CD14-positive monocyte (primary cell): ENCODE data around the gene VARS2. TPM values are rescaled to one million over a fixed set of nuclear protein-coding genes. Genes with fewer than 3 reads are reported as not detected.

ENCODE experiments used
- DNase-seq, 3 donors: peaks; one replicate each; pipeline ENCODE4 v3.0.0-alpha.2; 2011 to 2022
- H2AFZ ChIP-seq: 2 replicates; pipeline ENCODE4 v1.6.0; 2012; ENCODE audit warnings: mild to moderate bottlenecking, low read depth, low read length, inconsistent platforms; ENCODE audit not compliant: insufficient read depth, poor library complexity, severe bottlenecking
- H3K27ac ChIP-seq, 2 donors: 1 replicate in 1 of 2; 2 replicates in 1 of 2; pipeline ENCODE4 v1.5.1; 2012 to 2013; ENCODE audit warnings: low read length in 2 of 2, control low read depth in 1 of 2, inconsistent platforms in 1 of 2, low read depth in 1 of 2, mild to moderate bottlenecking in 1 of 2
- H3K27me3 ChIP-seq, 2 donors: one replicate each; pipeline versions ENCODE4 v1.6.0 to v1.6.1; 2011 to 2013; ENCODE audit warnings: low read length in 2 of 2; ENCODE audit not compliant: control insufficient read depth in 2 of 2, insufficient read depth in 2 of 2
- H3K36me3 ChIP-seq, 2 donors: replicated peaks in 1 of 2; 1 replicate in 1 of 2; 2 replicates in 1 of 2; pipeline versions ENCODE4 v1.5.1 to v1.6.1; 2012 to 2013; ENCODE audit warnings: low read length in 2 of 2, control low read depth in 1 of 2, inconsistent platforms in 1 of 2, mild to moderate bottlenecking in 1 of 2; ENCODE audit not compliant: insufficient read depth in 2 of 2, control insufficient read depth in 1 of 2
- H3K4me1 ChIP-seq, 2 donors: 1 replicate in 1 of 2; 2 replicates in 1 of 2; pipeline versions ENCODE4 v1.5.1 to v1.6.1; 2012 to 2013; ENCODE audit warnings: low read length in 2 of 2, control low read depth in 1 of 2, inconsistent platforms in 1 of 2, mild to moderate bottlenecking in 1 of 2, moderate library complexity in 1 of 2; ENCODE audit not compliant: insufficient read depth in 2 of 2, control insufficient read depth in 1 of 2
- H3K4me2 ChIP-seq: replicated peaks from 2 replicates; pipeline ENCODE3; 2012; ENCODE audit warnings: low read length, moderate library complexity, mild to moderate bottlenecking; ENCODE audit not compliant: poor library complexity, severe bottlenecking; ENCODE audit errors: extremely low read depth
- H3K4me3 ChIP-seq, 3 experiments: fragments of 200-600 bp in 1 of 3; sonication (generic) in 1 of 3; replicated peaks in 1 of 3; 1 replicate in 2 of 3; 2 replicates in 1 of 3; pipeline ENCODE4 v1.5.1; 2011 to 2013; ENCODE audit warnings: low read length in 3 of 3, mild to moderate bottlenecking in 3 of 3, control low read depth in 2 of 3, low read depth in 2 of 3, inconsistent platforms in 1 of 3, moderate library complexity in 1 of 3
- H3K79me2 ChIP-seq: 2 replicates; pipeline ENCODE4 v1.6.0; 2012; ENCODE audit warnings: mild to moderate bottlenecking, control low read depth, inconsistent platforms, low read length, moderate library complexity; ENCODE audit not compliant: insufficient read depth
- H3K9ac ChIP-seq: 2 replicates; pipeline ENCODE4 v1.6.0; 2017; ENCODE audit warnings: low read length, mild to moderate bottlenecking; ENCODE audit not compliant: insufficient read depth, poor library complexity, severe bottlenecking
- H3K9me3 ChIP-seq, 2 donors: replicated peaks in 1 of 2; 1 replicate in 1 of 2; 2 replicates in 1 of 2; pipeline versions ENCODE4 v1.5.1 to v1.6.1; 2012 to 2013; ENCODE audit warnings: low read length in 2 of 2, control low read depth in 1 of 2; ENCODE audit not compliant: control insufficient read depth in 1 of 2, insufficient read depth in 1 of 2
- H4K20me1 ChIP-seq: 2 replicates; pipeline ENCODE4 v1.6.0; 2012; ENCODE audit warnings: mild to moderate bottlenecking, low read length, control low read depth, moderate library complexity; ENCODE audit not compliant: insufficient read depth
- H3K27ac Mint-ChIP-seq, 7 donors: one replicate each; pipeline ENCODE4 v1.8.0; 2020; ENCODE audit warnings: mild to moderate bottlenecking in 7 of 7, mixed read lengths in 7 of 7, moderate library complexity in 6 of 7, inconsistent platforms in 2 of 7
- H3K27me3 Mint-ChIP-seq, 3 donors: one replicate each; pipeline ENCODE4 v1.8.0; 2021 to 2022; ENCODE audit warnings: low read depth in 3 of 3, mild to moderate bottlenecking in 3 of 3, mixed read lengths in 3 of 3, moderate library complexity in 3 of 3, inconsistent platforms in 1 of 3
- H3K36me3 Mint-ChIP-seq, 2 donors: one replicate each; pipeline ENCODE4 v1.8.0; 2020; ENCODE audit warnings: mixed read lengths in 2 of 2, inconsistent platforms in 1 of 2, mild to moderate bottlenecking in 1 of 2
- H3K4me1 Mint-ChIP-seq: one replicate; pipeline ENCODE4 v1.8.0; 2020; ENCODE audit warnings: mild to moderate bottlenecking, mixed read lengths
- H3K4me3 Mint-ChIP-seq, 2 donors: one replicate each; pipeline ENCODE4 v1.8.0; 2020; ENCODE audit warnings: mild to moderate bottlenecking in 2 of 2, mixed read lengths in 2 of 2, moderate library complexity in 1 of 2
- H3K9me3 Mint-ChIP-seq, 7 donors: one replicate each; pipeline ENCODE4 v1.8.0; 2020 to 2022; ENCODE audit warnings: mixed read lengths in 7 of 7, mild to moderate bottlenecking in 6 of 7, moderate library complexity in 6 of 7, inconsistent platforms in 2 of 7
- WGBS: methylation state at CpG from one replicate; pipeline ENCODE4 v1.1.5; 2013; ENCODE audit warnings: missing lambda C conversion rate; ENCODE audit not compliant: insufficient coverage; 5-methylcytosine and 5-hydroxymethylcytosine counted together
- intact Hi-C, 2 donors: fragments of 100-400 bp; cut with micrococcal nuclease; formaldehyde crosslinking; loops; one replicate each; pipeline versions ENCODE4 v1.15.0 to v1.15.1; 2023
- polyA plus RNA-seq, 3 donors: library from polyadenylated mRNA; depleted of rRNA in 1 of 3; unstranded in 2 of 3; stranded (reverse) in 1 of 3; fragments of 300-500 nt in 2 of 3; fragments of >200 nt in 1 of 3; fragmentation: Illumina TruSeq in 2 of 3; gene quantifications; 1 replicate in 2 of 3; 2 replicates in 1 of 3; pipeline ENCODE4 v1.2.3, GENCODE V29; 2012 to 2021
- TF ChIP-seq, protein P1 (sequence below): fragments of 200-600 bp; IDR thresholded peaks from one replicate; pipeline ENCODE4 v1.8.0; 2022; ENCODE audit warnings: antibody characterized with exemption, mild to moderate bottlenecking

The VARS2 gene
- polyA plus RNA-seq, 3 donors = 7.6 to 15.5 (median 8.1) TPM

- H2AFZ ChIP-seq = no peak overlapping the region
Measured at GRCh38 chr6:30942338-30943060, 28.5 kb downstream of the VARS2 start.

GRCh38 chr6:30944051-30944450 lies 30.0 kb downstream of the VARS2 start:
- peaks cover 7 to 16% of the 10 kb centered on the region in 2 donors for H3K27me3 ChIP-seq

More at GRCh38 chr6:30942338-30943060, 28.5 kb downstream of the VARS2 start:
- H3K4me2 ChIP-seq = no peak overlapping the region
- TF ChIP-seq, protein P1, sequence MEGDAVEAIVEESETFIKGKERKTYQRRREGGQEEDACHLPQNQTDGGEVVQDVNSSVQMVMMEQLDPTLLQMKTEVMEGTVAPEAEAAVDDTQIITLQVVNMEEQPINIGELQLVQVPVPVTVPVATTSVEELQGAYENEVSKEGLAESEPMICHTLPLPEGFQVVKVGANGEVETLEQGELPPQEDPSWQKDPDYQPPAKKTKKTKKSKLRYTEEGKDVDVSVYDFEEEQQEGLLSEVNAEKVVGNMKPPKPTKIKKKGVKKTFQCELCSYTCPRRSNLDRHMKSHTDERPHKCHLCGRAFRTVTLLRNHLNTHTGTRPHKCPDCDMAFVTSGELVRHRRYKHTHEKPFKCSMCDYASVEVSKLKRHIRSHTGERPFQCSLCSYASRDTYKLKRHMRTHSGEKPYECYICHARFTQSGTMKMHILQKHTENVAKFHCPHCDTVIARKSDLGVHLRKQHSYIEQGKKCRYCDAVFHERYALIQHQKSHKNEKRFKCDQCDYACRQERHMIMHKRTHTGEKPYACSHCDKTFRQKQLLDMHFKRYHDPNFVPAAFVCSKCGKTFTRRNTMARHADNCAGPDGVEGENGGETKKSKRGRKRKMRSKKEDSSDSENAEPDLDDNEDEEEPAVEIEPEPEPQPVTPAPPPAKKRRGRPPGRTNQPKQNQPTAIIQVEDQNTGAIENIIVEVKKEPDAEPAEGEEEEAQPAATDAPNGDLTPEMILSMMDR = peak; percentile 17
- no peaks in the 10 kb centered on the region for H3K79me2 ChIP-seq
- 12% methylated on average over 9 of the region's 15 CpGs for WGBS
- Mint-ChIP-seq H3K4me1 (peaks cover 9% of the 10 kb centered on the region), H3K36me3 (no peaks in the 10 kb centered on the region), H3K27ac (no peak overlapping the region), H3K27me3 (peaks cover 23 to 48% (median 30%) of the 10 kb centered on the region in 3 donors), H3K4me3 (peak overlapping the region in 1 of 2 donors; percentile 33), H3K9me3 (peaks cover 0 to 2% (median 0%) of the 10 kb centered on the region in 7 donors)
- H3K27ac ChIP-seq = no peak overlapping the region
- H4K20me1 ChIP-seq = no peaks in the 10 kb centered on the region
- no peaks in the 10 kb centered on the region for H3K4me1 ChIP-seq
- no peaks in the 10 kb centered on the region for H3K9me3 ChIP-seq
- intact Hi-C loops = no loop called here
- no peak overlapping the region for H3K9ac ChIP-seq
- DNase-seq = peak in 2 of 3 donors; percentile 9 to 30
- H3K27me3 ChIP-seq = peaks cover 7 to 16% of the 10 kb centered on the region in 2 donors
- H3K4me3 ChIP-seq = no peak overlapping the region
- H3K36me3 ChIP-seq = no peaks in the 10 kb centered on the region

More at GRCh38 chr6:30944051-30944450, 30.0 kb downstream of the VARS2 start:
- H3K4me3 ChIP-seq = no peak overlapping the region
- no CpG with 5 or more reads among the region's 4 CpGs for WGBS
- Mint-ChIP-seq H3K9me3 (peaks cover 0 to 4% (median 0%) of the 10 kb centered on the region in 7 donors), H3K27me3 (peaks cover 29 to 57% (median 30%) of the 10 kb centered on the region in 3 donors), H3K36me3 (no peaks in the 10 kb centered on the region), H3K27ac (no peak overlapping the region), H3K4me3 (no peak overlapping the region), H3K4me1 (peaks cover 4% of the 10 kb centered on the region)
- DNase-seq = no peak
- TF ChIP-seq, protein P1 = no peak
- no peaks in the 10 kb centered on the region for H4K20me1 ChIP-seq
- H3K9me3 ChIP-seq = no peaks in the 10 kb centered on the region
- no peak overlapping the region for H3K27ac ChIP-seq
- no peak overlapping the region for H3K9ac ChIP-seq
- H3K4me1 ChIP-seq = no peaks in the 10 kb centered on the region
- no peaks in the 10 kb centered on the region for H3K79me2 ChIP-seq
- intact Hi-C loops = no loop called here
- no peak overlapping the region for H3K4me2 ChIP-seq
- no peaks in the 10 kb centered on the region for H3K36me3 ChIP-seq
- no peak overlapping the region for H2AFZ ChIP-seq
